HUES6 (cell line): ENCODE data around the gene MAP3K21.

Experiments
- H3K27ac ChIP-seq: 2 replicates; pipeline ENCODE4 v1.7.0; 2013; ENCODE audit warnings: low read depth, mild to moderate bottlenecking, low read length, inconsistent platforms
- H3K27me3 ChIP-seq: 2 replicates; pipeline ENCODE4 v1.6.1; 2013; ENCODE audit warnings: low read length; ENCODE audit not compliant: control insufficient read depth, insufficient read depth
- H3K36me3 ChIP-seq: 2 replicates; pipeline ENCODE4 v1.6.1; 2013; ENCODE audit warnings: low read length; ENCODE audit not compliant: control insufficient read depth, insufficient read depth
- H3K4me1 ChIP-seq: 2 replicates; pipeline ENCODE4 v1.6.1; 2013; ENCODE audit warnings: low read length; ENCODE audit not compliant: control insufficient read depth, insufficient read depth
- H3K4me3 ChIP-seq: 2 replicates; pipeline ENCODE4 v1.5.1; 2013; ENCODE audit warnings: low read depth, low read length
- H3K9ac ChIP-seq: one replicate; pipeline ENCODE4 v1.6.1; 2013; ENCODE audit warnings: mild to moderate bottlenecking, low read length
- H3K9me3 ChIP-seq: 2 replicates; pipeline ENCODE4 v1.6.1; 2013; ENCODE audit warnings: low read depth, low read length; ENCODE audit not compliant: control insufficient read depth, insufficient read depth

The MAP3K21 gene

GRCh38 chr1:233373226-233373625, 45.7 kb downstream of the MAP3K21 start:
- Histone ChIP-seq H3K9ac (no peak overlapping the region), H3K36me3 (peaks cover 20% of the 10 kb centered on the region), H3K9me3 (no peaks in the 10 kb centered on the region), H3K4me1 (peaks cover 12% of the 10 kb centered on the region), H3K4me3 (no peak overlapping the region), H3K27me3 (no peaks in the 10 kb centered on the region), H3K27ac (no peak overlapping the region)

GRCh38 chr1:233375653-233376052, 48.1 kb downstream of the MAP3K21 start:
- H3K9me3 ChIP-seq = no peaks in the 10 kb centered on the region
- no peaks in the 10 kb centered on the region for H3K27me3 ChIP-seq
- H3K9ac ChIP-seq = no peak overlapping the region
- H3K36me3 ChIP-seq = peaks cover 38% of the 10 kb centered on the region
- peaks cover 5% of the 10 kb centered on the region; the same call in 1 of the 2 replicates for H3K4me1 ChIP-seq
- H3K4me3 ChIP-seq = no peak overlapping the region
- no peak overlapping the region for H3K27ac ChIP-seq

GRCh38 chr1:233376382-233377110, 49.0 kb downstream of the MAP3K21 start:
- peaks cover 5% of the 10 kb centered on the region; the same call in 1 of the 2 replicates for H3K4me1 ChIP-seq
- peaks cover 45% of the 10 kb centered on the region for H3K36me3 ChIP-seq
- H3K9ac ChIP-seq = no peak overlapping the region
- no peaks in the 10 kb centered on the region for H3K27me3 ChIP-seq
- H3K4me3 ChIP-seq = no peak overlapping the region
- H3K9me3 ChIP-seq = no peaks in the 10 kb centered on the region
- H3K27ac ChIP-seq = no peak overlapping the region

- H3K4me1 ChIP-seq = peaks cover 5% of the 10 kb centered on the region; the same call in 1 of the 2 replicates
- H3K36me3 ChIP-seq = peaks cover 53% of the 10 kb centered on the region
- H3K4me3 ChIP-seq = no peak overlapping the region
- H3K9me3 ChIP-seq = peaks cover 12% of the 10 kb centered on the region
- no peak overlapping the region for H3K27ac ChIP-seq
- H3K27me3 ChIP-seq = no peaks in the 10 kb centered on the region
- no peak overlapping the region for H3K9ac ChIP-seq
Measured at GRCh38 chr1:233379869-233380438, 52.4 kb downstream of the MAP3K21 start.

GRCh38 chr1:233381806-233382205, 54.3 kb downstream of the MAP3K21 start:
- Histone ChIP-seq H3K27me3 (no peaks in the 10 kb centered on the region), H3K4me3 (no peak overlapping the region), H3K9me3 (peaks cover 12% of the 10 kb centered on the region), H3K27ac (no peak overlapping the region), H3K4me1 (peaks cover 5% of the 10 kb centered on the region; the same call in 1 of the 2 replicates), H3K36me3 (peaks cover 53% of the 10 kb centered on the region), H3K9ac (no peak overlapping the region)

DNA sequence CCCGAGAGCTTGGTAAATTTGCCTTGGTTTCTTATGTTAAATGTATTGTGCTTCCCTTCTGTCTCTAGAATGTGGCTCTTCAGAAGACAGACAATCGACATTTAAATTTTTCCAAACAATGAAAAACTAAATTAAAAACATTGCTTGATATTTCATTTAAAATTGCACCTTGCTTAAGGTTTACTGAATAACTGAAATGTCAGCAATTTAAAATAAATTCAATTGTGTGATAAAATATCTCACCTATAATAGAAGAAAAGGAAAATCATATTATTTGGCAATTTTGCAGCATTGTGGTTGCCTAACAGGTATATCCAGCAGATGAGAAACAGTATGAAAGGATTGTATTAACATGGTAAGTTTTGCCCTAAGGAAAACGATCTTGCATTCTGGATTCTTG, 56.5 kb downstream of the MAP3K21 start:
- Histone ChIP-seq H3K27me3 (no peaks in the 10 kb centered on the region), H3K4me1 (no peaks in the 10 kb centered on the region), H3K36me3 (peaks cover 51% of the 10 kb centered on the region), H3K9ac (no peak overlapping the region), H3K4me3 (no peak overlapping the region), H3K9me3 (peaks cover 12% of the 10 kb centered on the region), H3K27ac (no peak overlapping the region)

DNA sequence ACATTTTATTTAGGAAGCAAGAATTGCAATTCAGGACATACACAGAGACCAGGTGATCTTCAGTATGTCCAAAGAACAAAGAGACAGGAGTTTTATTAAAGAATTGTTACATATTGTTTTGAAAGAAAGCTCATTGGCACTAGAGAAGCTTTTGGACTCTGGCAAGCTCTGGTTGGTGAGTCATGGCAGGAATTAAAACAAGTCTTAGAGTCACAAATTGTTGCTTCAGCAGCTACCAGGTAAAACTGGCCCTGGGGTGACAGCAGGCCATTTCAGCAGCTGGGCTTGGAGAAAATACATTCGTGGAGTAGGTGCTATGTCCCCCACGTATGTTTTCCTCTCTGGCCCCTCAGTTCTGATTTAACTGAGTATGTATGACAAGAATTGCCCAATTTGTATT, 58.8 kb downstream of the MAP3K21 start:
- no peak overlapping the region for H3K4me3 ChIP-seq
- H3K9me3 ChIP-seq = peaks cover 12% of the 10 kb centered on the region
- H3K4me1 ChIP-seq = no peaks in the 10 kb centered on the region
- H3K9ac ChIP-seq = no peak overlapping the region
- peaks cover 28% of the 10 kb centered on the region for H3K36me3 ChIP-seq
- H3K27me3 ChIP-seq = no peaks in the 10 kb centered on the region
- no peak overlapping the region for H3K27ac ChIP-seq

- Histone ChIP-seq H3K36me3 (peaks cover 20% of the 10 kb centered on the region), H3K27ac (no peak overlapping the region), H3K4me3 (no peak overlapping the region), H3K9me3 (peaks cover 2% of the 10 kb centered on the region; the same call in 1 of the 2 replicates), H3K4me1 (no peaks in the 10 kb centered on the region), H3K27me3 (no peaks in the 10 kb centered on the region), H3K9ac (no peak overlapping the region)
Measured at GRCh38 chr1:233387585-233387984, 60.1 kb downstream of the MAP3K21 start.

- Histone ChIP-seq H3K27me3 (no peaks in the 10 kb centered on the region), H3K9ac (no peak overlapping the region), H3K4me1 (no peaks in the 10 kb centered on the region), H3K4me3 (no peak overlapping the region), H3K27ac (no peak overlapping the region), H3K9me3 (no peaks in the 10 kb centered on the region), H3K36me3 (peaks cover 4% of the 10 kb centered on the region)
Measured at GRCh38 chr1:233389169-233389568, 61.6 kb downstream of the MAP3K21 start.

- Histone ChIP-seq H3K27ac (no peak overlapping the region), H3K27me3 (no peaks in the 10 kb centered on the region), H3K9ac (no peak overlapping the region), H3K4me3 (no peak overlapping the region), H3K9me3 (no peaks in the 10 kb centered on the region), H3K4me1 (no peaks in the 10 kb centered on the region), H3K36me3 (no peaks in the 10 kb centered on the region)
Measured at GRCh38 chr1:233389893-233390292, 62.4 kb downstream of the MAP3K21 start.

DNA sequence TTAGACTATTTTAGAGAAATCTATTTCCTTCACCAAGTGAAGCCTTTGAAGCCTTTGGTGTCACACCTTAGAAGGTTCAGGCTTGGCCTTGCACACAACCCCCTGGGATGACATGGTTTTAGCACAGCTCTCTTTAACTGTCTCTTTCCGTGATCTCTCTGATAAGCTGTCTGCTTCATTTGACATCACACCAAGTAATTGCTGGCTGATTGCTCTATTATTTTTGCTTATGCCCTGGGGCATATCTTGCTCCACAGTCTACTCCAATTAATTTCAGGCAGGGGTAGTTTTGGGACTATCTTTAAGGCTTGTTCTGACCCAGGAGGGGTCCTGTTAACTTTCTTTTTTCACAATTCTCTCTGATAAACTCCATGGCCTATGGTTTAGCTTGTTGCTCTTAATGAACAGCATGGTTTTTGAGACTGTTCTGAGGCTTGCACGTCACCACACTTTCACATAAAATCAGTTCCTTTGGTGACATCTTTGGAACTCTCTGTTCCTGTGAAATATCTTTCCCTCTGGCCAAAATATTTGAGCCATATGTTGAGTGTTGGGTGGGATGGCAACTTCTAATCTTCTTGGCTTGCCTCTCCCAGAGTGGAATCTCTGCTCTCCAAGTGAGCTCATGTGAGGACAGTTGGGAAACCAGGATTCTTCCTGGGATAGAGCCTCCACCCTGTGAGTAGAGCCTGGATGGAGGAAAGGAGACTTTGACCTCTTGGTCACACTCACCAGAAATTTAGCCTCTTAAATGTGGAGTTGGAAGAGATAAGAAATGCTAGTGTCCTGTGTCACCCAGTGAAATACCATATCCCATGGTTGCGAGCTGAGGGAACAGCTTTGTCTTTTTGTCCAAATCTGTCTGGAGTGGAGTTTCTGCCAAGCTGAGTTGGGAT, 63.6 kb downstream of the MAP3K21 start:
- no peaks in the 10 kb centered on the region for H3K36me3 ChIP-seq
- H3K9ac ChIP-seq = no peak overlapping the region
- no peaks in the 10 kb centered on the region for H3K9me3 ChIP-seq
- no peak overlapping the region for H3K27ac ChIP-seq
- H3K4me3 ChIP-seq = no peak overlapping the region
- no peaks in the 10 kb centered on the region for H3K27me3 ChIP-seq
- H3K4me1 ChIP-seq = no peaks in the 10 kb centered on the region
